HG02840 (cell line): Measurements from ENCODE around the gene RIMBP2.
"Not testable (repeated sequence)": the region's sequence is repeated elsewhere in the genome, so short reads cannot be mapped to it uniquely, and the experiment has no call there.

Experiments
- ATAC-seq: cut with Tn5 transposase; IDR thresholded peaks from one replicate; pipeline ENCODE4 v1.9.1; 2021; ENCODE audit warnings: mild to moderate bottlenecking, moderate library complexity, moderate number of reproducible peaks; ENCODE audit not compliant: unreplicated experiment, low FRiP score

RIMBP2 gene

GRCh38 chr12:130611026-130611905 is 104.8 kb downstream of the RIMBP2 start:
- ATAC-seq = no peak

DNA sequence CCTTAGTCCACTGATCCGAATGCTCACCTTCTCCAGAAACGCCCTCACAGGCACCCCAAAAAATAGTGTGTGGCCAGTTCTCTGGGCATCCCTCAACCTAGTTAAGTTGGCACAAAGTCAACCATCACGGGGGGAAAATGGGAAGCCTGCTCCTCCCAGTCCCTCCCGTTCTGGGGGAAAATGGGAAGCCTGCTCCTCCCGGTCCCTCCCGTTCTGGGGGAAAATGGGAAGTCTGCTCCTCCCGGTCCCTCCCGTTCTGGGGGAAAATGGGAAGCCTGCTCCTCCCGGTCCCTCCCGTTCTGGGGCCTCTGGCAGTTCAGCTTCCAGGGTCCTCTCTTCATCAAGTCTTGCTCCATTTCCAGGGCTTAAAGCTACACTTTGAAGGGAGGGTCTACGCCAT is 106.1 kb downstream of the RIMBP2 start:
- no peak for ATAC-seq

GRCh38 chr12:130608831-130609230 is 107.3 kb downstream of the RIMBP2 start:
- ATAC-seq = no peak

- ATAC-seq = no peak
These were observed 108.0 kb downstream of the RIMBP2 start for GRCh38 chr12:130608132-130608531.

- ATAC-seq = no peak
These were observed 109.9 kb downstream of the RIMBP2 start for GRCh38 chr12:130606231-130606630.

GRCh38 chr12:130603396-130603965 is 112.6 kb downstream of the RIMBP2 start:
- no peak for ATAC-seq

- ATAC-seq = no peak
These were observed 113.8 kb downstream of the RIMBP2 start for GRCh38 chr12:130602251-130602650.

DNA sequence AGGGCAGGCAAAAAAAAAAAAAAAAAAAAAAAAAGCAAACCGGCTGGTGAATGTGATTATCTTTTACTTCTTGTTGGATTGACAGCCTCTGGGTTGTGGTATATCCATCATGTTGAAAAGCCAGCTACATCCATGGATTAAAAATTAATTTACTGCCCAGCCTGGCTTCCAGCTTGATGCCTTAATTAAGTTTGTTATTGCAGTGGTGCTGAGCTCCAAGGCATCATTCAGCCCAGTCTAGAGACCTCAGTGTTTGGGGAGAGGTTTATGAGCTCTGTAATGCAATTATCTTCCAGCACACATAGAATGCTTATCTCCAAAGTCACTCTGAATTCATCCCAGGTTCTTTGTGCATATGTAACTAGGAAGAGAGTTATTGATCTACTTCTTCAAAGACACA is 114.8 kb downstream of the RIMBP2 start:
- ATAC-seq = no peak

DNA sequence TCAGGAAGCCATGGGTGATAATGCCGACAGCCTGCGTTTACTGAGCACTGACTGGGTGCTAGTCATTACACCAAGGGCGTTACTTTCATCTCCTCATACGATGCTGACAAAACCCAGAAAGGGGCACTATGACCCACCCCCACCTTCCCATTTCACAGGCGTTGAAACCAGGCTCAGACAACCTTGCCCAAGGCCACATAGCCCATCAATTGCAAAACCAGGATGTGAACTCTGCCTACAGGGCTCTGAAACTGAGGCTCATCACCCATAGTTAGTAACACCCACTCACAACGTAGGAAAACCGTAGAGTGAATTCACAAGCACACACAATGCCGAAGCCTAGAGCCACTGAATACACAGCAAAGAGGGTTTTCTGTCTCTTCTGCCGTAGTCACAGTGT is 119.9 kb downstream of the RIMBP2 start:
- no peak for ATAC-seq

- ATAC-seq = no peak
These were observed 120.5 kb downstream of the RIMBP2 start for GRCh38 chr12:130595566-130595965.

DNA sequence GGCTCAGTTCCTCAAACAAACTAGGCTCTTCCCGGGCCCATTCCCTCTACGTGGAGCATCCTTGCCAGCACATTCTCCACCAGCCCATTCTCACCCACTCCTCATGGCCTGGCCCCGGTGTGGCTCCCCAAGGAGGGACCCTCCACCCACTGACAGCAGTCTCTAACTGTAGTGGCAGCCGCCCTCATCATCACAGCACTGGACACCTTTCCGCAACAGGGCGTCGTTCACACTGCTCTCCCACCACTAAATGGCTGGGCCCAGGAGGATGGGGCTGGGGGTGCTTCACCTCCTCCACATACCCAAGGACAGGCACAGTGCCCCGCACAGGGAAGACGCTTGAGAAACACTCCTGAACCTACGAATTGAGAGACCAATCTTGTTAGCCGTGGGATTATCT is 123.0 kb downstream of the RIMBP2 start:
- no peak for ATAC-seq

DNA sequence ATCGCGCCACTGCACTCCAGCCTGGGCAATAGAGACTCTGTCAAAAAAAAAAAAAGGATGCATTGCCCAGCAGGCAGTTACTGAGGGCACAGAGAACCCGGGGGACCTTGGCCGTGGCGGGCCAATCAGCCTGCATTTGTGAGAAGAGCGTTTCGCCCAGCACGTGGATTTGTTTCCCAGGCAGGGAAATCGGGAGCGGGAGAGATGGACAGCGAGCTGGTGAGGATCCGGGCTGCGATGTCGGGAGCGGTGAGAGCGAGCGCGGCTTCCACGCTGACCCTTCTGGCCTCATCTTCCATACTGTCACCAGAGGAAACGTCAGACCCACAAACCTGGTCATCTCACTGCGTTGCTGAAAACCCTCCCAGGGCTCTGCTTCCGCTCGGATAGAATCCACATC is 123.5 kb downstream of the RIMBP2 start:
- no peak for ATAC-seq

DNA sequence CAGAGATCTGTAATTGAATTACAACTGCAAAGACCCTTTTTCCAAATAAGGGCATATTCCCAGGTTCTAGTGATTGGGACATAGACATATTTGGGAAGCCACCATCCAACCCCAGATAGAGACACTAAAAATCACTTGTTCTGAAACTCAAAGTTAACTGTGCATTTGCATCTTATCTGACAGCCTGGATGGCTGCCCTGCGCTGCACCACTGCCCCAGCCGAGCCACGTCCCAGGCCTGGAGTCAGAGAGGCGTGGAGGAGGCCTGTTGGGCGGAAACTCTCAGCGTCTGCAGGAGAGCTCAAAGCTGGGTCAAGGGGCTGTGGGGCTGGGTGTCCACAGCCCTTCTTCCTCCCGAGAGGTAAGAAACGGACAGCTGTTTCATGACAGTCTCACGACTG is 124.4 kb downstream of the RIMBP2 start:
- no peak for ATAC-seq

DNA sequence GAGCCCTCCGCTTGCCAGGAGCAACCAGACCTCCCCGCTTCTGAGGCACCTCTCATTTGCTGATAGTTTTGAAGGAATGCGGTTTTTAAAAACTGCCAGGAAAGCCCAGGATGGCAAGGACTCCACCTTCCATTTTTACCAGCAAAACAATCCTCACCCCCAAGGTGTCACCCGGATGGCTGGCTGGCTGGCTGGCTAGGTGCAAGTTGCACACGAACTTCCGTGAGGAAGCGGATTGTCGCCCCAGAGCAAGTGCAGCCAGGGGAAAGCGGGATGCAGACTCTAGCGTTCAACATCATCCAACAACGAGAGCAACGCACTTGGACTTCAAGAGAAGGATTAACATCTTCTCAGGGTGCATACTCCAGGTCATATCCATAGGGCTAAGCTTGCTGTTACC is 125.4 kb downstream of the RIMBP2 start:
- no peak for ATAC-seq

- no peak for ATAC-seq
These were observed 126.4 kb downstream of the RIMBP2 start for GRCh38 chr12:130589540-130590317.

DNA sequence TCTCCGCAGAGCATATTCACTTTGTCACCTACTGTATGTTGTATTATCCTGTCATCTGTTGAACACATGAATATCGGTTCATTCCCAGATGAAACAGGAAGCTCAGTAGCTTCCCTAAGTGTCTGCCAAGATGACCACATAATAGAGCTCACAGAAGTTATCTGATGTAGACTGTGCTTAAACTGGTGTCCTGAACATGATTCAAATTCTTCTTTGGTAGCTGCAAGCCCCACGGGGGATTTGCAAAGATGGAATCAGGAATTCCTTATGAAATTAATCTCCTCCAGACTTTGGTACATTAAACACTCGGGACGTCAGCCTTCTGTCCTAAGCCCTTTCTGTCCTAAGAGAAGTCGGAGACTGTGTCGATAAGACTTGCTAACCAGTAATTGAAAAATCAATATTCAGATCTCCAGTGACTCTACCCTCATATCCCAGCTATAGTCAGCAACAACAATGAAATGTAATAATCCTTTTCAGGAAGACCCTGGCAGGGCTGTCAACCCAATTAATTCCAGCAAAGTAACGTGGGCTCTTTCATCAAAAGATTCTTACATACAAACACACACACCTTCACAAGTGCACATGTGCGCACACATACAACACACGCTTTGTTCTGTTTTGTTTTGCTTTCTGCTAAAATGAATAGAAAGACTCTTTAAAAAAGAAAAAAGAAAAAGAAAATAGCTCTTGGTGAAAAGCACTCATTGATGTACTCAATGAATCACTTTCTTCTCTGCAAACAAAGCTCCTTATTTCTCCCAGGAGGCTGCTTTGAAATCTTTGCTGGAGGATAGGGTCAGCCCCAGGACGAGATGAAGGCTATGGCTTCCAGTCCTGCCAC is 127.2 kb downstream of the RIMBP2 start:
- ATAC-seq = no peak

GRCh38 chr12:130587966-130588365 is 128.1 kb downstream of the RIMBP2 start:
- no peak for ATAC-seq

GRCh38 chr12:130584475-130584874 is 131.6 kb downstream of the RIMBP2 start:
- ATAC-seq = not testable (repeated sequence)

DNA sequence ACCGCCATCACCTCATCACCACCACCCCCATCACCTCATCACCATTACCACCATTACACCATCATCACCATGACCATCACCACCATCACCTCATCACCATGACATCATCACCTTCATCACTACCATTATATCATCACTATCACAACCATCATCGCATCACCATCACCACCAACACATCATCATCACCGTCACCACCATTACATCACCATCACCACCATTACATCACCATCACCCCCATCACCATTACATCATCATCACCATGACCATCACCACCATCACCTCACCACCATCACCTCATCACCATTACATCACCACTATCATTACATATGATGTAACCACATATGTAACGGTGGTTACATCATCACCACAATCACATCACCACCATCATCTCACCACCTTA is 132.3 kb downstream of the RIMBP2 start:
- no peak for ATAC-seq

DNA sequence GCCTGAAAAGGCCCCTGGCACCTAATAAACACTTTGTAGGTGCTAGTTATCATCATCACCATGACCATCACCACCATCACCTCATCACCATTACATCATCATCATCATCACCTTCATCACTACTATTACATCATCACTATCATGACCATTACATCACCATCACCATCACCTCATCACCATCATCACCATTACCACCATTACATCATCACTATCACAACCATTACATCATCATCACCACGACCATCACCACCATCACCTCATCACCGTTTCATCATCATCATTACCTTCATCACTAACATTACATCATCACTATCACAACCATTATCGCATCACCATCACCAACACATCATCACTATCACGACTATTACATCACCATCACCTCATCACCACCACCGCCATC is 132.8 kb downstream of the RIMBP2 start:
- no peak for ATAC-seq
